ENCODE data around the gene DENND2A.

DNA sequence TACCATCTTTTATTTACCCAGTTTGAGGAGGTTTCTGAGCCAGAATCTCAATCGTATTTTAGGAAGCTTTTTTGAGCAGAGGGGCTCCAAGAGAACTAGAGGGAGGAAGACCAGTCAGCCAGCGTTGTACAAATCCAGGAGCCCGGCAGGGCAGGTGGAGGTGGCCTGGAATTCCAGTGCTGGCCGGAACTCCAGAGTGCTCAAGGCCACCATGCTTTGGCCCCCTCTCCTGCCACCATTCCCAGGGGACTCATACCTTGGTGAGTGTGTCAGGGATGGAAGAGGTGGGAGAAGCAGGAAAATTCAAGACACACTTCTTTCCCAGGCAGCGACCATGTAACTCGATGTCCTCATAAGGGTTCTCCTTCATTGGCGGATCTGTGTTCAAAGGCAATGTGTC is 55.3 kb downstream of the DENND2A start:
- TF ChIP-seq, protein P1, sequence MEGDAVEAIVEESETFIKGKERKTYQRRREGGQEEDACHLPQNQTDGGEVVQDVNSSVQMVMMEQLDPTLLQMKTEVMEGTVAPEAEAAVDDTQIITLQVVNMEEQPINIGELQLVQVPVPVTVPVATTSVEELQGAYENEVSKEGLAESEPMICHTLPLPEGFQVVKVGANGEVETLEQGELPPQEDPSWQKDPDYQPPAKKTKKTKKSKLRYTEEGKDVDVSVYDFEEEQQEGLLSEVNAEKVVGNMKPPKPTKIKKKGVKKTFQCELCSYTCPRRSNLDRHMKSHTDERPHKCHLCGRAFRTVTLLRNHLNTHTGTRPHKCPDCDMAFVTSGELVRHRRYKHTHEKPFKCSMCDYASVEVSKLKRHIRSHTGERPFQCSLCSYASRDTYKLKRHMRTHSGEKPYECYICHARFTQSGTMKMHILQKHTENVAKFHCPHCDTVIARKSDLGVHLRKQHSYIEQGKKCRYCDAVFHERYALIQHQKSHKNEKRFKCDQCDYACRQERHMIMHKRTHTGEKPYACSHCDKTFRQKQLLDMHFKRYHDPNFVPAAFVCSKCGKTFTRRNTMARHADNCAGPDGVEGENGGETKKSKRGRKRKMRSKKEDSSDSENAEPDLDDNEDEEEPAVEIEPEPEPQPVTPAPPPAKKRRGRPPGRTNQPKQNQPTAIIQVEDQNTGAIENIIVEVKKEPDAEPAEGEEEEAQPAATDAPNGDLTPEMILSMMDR (conservative IDR thresholded peaks at IDR 0.05; ENCODE audit: low read depth, low read length): no peak
- TF ChIP-seq BHLHE40 (IDR thresholded peaks at IDR 0.05; ENCODE audit: low read depth, low read length): no peak
- no peak for TF ChIP-seq MAZ (IDR thresholded peaks at IDR 0.05; ENCODE audit: borderline replicate concordance, low read depth, low read length)
- TF ChIP-seq MAFK (IDR thresholded peaks at IDR 0.05; ENCODE audit: low read depth, low read length): no peak

Measured in IMR-90 (cell line).